H54 (cell line): ENCODE results near the gene RBBP8NL.

Source experiments
- DNase-seq: peaks from one replicate; pipeline ENCODE4 v3.0.0; 2011; ENCODE audit warnings: low spot score, mixed read lengths; ENCODE audit not compliant: insufficient read length
- FAIRE-seq: peaks from 3 replicates; lab custom pipeline; 2011; peaks lifted over from hg19 to GRCh38; lab: Jason Lieb, UNC
- POLR2A ChIP-seq: IDR thresholded peaks from 2 replicates; pipeline ENCODE4 v1.6.1; 2011; ENCODE audit warnings: low read depth, mild to moderate bottlenecking, low read length

The RBBP8NL gene

DNA sequence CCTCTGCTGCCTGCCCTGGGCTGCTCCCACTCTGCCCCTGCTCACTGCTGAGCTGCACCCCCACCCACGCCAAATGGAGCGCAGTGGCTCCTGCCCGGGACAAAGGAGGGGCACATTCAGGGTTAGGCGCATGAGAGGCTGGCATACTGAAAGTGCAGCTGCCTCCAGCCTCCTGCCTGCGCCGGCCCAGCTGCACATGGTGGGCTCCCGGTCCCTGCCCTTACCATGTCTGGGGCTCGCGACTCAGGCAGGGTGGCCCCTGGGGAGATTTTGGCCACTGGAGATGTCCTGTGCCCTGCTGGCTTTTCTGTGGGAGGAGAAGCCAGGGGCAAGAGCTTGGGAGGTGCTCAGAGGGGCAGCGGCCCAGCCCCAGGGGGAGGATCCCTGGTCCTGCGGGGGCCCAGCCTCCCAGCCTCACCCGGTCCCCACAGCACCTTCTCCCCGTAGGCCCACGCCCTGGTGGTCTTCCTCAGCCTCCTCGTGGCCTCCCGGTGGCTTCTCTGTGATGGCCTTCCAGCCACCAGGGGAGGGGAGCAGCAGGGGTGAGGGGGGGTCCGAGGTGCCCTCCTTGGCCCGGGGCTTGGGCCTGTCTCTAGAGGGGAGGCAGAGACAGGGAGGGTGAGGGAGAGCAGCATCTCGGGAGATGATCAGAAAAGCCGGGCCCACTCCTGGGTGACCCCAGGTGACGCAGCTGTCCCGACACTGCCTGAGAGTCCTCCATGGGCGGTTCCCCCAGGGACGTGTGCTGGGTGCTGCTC lies 11.8 kb downstream of the RBBP8NL start:
- FAIRE-seq = no peak
- TF ChIP-seq POLR2A = no peak
- no peak for DNase-seq

DNA sequence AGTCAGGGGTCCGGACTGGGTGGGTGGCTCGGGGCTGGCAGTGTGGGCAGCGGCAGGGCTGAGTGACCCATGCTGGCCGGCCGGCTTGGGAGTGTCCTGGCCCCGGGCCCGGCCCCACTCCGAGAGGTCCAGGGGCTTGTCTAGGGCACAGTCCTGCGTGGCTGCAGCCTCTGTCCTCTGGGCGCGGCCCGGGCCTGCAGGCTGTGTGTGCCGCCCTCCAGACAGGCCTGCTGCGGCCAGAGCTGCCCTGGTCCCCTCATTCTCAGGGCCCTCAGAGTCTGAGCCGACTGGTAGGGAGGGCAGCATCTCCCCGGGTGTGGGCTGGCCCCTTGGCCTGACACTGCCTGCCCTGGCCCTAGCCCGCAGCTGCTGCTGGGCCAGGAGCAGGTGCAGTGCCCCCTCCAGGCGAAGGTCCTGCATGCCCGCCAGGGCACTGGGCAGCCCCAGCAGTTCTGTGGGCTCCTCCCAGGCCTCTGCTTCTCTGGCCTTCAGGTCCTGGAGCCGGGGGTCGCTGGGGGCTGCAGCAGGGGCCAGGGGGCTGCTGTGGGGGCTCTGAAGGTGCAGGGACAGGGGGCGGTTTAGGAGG lies 13.3 kb downstream of the RBBP8NL start:
- FAIRE-seq = no peak
- peak; percentile 70 for DNase-seq

DNA sequence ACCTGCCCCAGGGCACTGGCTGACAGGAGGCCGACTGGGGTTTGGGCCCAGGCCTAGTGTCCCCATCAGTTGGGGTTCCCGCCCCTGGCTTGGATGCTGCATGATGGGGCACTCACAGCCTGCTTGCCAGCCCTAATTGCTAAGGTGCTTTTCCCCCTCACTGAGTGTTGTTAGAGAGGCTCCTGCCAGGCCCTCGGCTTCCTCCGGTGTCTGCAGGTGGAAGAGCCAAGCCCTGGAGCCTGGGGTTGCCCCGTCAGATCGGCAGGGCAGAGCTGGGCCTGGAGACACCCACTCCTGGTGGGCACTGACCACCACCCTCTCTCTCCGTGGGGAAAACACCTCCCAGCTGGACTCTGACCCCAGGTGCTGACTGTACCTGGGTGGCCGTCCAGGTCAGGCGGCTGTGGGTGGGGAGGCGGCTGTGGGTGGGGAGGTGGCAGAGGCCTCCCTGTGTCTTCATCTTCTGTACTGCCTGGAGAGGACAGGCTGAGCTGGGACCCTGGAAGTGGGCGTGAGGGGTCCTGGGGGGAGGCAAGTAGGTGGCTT lies 14.2 kb downstream of the RBBP8NL start:
- TF ChIP-seq POLR2A = no peak
- FAIRE-seq (no peak), DNase-seq (no peak)

More for the DNA sequence above, 13.3 kb downstream of the RBBP8NL start:
- no peak for TF ChIP-seq POLR2A

DNA sequence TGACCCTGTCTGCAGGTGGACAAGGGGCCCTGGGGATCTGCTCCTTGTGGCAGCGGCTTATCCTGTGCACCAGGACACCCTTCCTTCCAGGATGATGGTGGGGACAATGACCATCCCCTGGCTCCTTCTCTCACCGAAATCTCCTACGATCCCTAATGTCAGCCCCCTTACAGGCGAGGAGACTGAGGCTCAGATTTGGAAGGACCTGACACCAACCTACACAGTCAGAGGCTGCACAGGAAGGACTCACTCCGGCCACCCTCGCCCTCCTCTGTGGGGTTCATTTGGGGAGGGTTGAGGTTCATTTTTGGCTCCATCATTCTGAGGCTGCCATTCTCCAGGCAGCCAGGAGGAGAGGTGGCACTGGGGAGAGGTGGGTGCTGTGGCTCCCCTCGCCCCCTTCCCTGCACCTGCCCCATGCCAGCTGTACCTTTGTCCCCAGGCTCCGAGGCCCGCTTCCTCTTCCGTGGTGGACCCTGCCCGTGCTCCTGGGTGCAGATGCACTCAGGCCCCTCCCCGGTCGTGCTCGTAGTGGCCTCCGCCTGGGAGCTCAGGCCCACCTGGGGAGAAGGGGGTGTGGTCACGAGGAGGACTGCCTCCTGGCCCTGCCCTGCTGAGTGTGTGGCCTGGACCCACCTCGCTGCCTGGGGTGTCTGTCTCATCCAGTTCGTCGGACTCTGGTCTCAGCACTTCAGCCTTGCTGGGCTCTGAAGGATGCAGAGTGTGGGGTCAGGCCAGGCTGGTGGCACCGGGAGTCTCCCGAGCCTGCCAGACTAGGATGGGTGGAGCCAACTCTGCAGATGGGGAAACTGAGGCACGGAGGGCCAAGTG lies 14.9 kb downstream of the RBBP8NL start:
- no peak for TF ChIP-seq POLR2A
- FAIRE-seq = no peak
- DNase-seq = no peak

DNA sequence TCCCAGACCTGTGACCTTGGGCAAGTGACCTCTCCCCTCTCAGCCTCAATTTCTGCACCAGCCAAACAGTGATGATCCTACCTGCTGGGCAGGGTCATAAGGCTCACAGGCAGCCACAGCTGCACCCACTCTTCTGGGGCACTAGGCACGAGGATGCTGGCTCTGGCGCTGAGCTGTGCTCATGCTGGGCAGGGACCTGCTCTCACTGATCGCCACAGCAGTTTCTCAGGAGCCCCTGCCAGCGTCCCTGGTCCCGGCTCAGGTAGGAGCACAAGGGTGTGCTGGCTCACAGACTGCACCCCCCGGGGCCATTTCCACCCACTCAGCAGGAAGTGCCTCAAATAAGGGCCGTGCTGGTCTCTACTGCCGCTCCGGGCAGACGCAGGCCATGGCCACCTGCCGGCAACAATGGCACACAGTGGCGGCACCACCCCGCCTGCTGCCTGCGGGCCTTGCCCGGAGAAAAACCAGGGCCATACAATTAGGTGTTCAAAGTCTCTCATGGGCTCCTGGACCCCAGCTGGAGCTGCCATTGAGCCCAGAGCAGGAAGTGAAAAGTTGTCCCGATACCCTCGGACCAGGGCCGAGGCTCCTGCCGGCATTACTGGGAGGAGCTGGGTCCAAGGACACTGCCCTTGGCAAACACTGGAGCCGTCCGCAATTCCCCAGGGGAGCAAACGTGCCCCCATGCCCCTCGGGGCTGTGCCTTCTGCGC lies 15.7 kb downstream of the RBBP8NL start:
- DNase-seq = no peak
- no peak for TF ChIP-seq POLR2A
- FAIRE-seq = no peak

DNA sequence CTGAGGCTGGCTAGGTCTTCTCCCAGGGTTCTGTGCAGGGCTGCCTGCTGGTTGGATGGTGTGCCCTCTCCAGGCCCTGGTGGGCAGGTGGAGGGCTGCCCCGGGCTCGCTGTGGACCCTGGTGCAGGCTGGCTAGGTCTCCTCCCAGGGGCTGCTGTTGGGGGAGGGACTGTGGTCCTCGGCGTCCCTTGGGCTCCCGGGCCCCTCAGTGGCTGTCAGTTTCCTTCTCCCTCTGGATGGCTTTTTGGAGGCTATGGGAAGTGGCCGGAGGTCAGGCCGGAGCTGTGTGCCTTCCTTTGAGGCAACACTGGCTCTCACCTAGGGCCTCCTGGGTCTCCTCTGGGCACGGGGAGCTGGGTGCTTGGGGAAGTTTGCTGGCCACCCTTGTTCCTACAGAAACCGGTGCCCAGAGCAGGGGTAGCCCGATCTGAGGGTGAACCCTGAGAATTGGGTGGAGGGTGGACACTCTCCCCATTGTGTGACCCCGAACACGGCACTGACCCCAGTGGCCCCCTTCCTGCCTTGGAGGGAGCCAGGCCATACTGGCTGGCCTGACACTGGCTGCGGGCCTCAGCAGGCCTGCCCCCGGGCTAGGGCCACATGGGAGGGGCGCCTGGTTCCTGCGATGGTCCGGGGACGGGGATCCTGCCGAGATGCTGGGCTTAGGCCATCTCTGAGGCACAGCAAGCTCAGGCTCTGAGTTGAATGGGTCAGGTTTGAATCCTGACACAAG lies 16.4 kb downstream of the RBBP8NL start:
- FAIRE-seq (no peak), DNase-seq (no peak)
- no peak for TF ChIP-seq POLR2A

DNA sequence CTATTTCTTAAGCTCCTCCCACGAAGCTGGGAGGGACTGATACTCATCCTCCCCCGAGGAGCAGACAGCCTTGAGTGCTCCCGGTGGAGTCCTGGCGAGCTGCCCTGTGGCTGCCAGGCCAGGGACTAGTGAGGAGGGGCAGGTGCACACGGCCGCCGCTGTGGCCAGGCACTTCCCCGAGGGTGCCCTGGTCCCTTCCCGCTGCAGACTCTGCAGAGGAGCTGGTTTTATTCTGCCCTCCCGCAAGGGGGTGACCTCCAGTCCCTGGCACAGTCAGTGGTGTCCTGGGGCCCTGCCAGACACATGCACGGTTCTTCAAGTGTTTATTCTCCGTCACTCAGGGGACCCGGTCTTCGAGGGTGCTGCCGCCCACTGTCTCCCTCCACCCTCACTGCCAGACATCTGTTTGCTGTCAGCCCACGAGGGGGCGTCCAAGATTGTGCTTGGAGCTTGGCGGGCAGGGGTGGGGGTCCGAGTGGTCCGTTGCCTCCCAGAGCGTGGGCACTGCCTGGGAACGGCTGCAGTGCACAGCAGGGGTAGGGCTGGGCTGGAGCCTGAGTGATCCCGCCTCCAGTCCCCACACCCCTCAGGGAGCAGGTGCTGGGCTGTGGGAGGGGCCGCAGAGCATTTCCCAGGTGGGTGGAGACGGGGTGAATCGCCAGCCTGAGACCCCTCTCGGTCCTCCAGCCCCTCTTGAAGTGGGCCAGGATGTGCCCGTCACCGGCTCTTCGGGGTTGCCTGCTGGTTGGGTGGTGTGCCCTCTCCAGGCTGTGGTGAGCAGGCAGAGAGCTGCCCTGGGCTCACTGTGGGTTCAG lies 17.2 kb downstream of the RBBP8NL start:
- FAIRE-seq (no peak), DNase-seq (peak; percentile 69)
- TF ChIP-seq POLR2A = no peak

DNA sequence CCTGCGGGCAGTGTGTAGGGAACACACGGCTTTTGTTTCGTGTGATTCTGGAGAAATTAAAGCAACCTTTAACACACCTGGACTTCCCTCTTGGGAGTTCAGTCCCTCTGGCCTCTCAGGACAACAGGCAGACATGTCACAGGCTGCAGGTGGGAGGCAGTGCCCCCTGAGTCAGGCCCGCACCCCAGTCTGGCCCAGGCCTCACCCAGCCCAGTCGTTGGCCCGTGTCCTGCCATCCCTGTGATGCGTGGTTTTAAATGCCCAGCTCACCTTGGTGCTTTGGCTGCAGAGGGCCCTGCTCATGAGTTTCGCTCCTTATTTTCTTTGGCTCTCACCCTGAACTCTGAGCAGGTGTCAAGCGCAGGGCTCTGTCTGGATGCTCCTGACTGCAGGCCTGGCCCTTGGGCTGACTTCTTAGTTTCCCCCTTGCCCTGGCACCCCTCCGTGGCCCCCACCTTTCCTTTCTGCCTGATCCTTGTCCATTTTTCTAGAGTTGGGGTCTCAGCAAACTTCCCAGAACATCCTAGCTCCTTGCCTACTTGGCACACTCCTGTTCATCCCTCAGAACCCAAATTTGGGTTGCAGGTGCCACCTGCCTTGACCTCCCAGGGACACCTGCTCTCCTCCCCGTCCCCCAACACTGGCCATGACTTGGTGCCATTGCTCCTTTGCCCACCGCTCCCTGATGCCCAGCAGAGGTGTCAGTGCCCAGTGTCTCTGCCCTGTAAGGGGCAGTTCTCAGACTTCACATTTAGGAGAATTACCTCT lies 18.1 kb downstream of the RBBP8NL start:
- DNase-seq (no peak), FAIRE-seq (no peak)
- TF ChIP-seq POLR2A = no peak

DNA sequence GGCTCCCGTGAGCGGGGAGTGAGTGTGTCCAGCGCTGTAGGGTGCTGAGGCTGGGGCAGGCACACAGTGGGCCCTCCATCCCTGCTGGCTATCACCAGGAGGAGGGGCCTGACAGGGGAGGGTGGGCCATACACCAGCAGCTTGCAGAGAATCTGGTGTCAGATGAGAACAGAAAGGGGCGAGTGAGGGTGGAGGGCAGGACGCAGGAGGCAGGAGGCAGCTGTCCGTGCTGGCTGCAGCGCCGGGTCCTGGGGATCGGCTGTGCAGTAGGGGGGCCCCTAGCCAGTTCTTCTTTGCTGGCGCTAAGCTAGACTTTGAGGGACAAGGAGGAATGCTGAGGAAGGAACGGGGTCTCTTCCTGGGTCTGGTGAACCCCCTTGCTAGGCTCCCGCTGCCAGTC lies 18.7 kb downstream of the RBBP8NL start:
- DNase-seq = no peak
- no peak for FAIRE-seq
- TF ChIP-seq POLR2A = no peak

DNA sequence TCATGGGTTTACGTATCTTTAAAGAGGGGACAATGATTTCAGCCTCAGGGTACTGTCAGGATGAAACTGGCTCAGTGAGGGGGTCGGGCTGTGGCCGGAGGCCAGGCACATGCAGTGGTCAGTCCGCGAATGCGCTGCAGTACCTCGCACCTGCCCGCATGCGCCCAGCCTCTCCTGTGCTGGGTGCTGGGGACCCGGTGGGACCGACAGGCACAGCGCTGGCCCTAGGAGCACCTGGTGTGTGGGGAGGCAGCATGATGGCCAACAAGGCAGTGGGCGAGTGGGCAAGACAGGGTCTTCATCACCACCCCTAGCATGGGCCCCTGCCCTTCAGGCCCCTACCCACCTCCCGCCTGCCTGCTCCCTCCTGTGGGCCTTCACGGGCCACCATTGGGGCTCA lies 19.3 kb downstream of the RBBP8NL start:
- TF ChIP-seq POLR2A = no peak
- DNase-seq (no peak), FAIRE-seq (no peak)

DNA sequence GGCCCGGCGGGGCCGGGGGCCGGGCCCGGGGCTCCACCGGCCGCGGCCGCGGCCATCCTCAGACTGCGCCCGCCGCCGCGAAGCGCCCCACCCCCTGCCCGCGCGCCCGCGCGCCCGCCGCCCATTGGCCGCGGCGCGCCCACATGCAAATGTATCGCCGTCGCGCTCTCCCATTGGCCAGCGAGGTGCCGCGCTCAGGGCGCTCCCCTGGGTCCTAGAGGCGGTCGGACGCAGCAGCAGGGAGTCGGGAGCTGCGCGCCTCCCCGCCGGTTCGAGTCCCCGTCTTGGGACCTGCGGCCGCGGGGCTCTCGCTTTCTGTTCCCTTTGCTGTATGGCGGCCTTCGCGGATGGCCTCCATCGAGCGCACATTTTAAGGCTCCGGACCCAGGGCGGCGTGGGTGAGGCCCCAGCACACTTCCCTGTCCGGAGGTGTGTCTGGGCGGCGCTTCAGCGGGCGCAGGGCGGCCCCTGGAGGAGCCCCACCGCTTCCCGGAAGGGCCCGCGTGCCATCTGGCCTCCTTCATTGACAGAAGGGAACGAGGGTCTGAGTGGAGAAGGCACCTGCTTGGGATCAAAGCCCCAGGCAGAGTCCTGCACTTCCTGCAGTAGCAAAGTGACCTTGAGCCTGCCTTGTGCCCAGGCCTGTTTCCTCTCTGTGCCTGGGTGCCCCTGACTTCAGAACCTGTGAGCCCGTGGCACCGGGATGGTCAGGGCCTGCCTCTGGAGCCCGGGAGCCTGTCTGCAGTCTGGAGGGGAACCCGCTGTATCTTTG lies 19.9 kb downstream of the RBBP8NL start, which contains the start of gene CABLES2:
TSS of gene CABLES2 (minus strand) at position 65 of the 772 bp plus-strand sequence. CDS start at position 56, 9 bp downstream.
- no peak for FAIRE-seq
- peak; percentile 44 for TF ChIP-seq POLR2A
- peak; percentile 96 for DNase-seq
